Stimulated activated CD4-positive, alpha-beta T cell treated with anti-CD3 and anti-CD28 coated beads, Interleukin-12 subunit alpha, Interleukin-12 subunit beta, amount 100 ng/mL, for 4 hours (primary cell): ENCODE measurements around the gene EEF2K.
A peak's percentile ranks its signal among the peaks of the same experiment; 100 is the strongest.

Experiments
- DNase-seq: peaks from one replicate; pipeline ENCODE4 v3.0.0-alpha.2; 2020

EEF2K gene

GRCh38 chr16:22321340-22322001 lies 115.4 kb downstream of the EEF2K start:
- DNase-seq: peak; percentile 59

GRCh38 chr16:22322021-22322471 lies 116.0 kb downstream of the EEF2K start:
- no peak for DNase-seq

- DNase-seq: no peak
Observed at GRCh38 chr16:22322741-22323140, 116.7 kb downstream of the EEF2K start.

- no peak for DNase-seq
Observed at GRCh38 chr16:22323173-22323958, 117.3 kb downstream of the EEF2K start.

GRCh38 chr16:22323959-22324786 lies 118.1 kb downstream of the EEF2K start:
- DNase-seq: no peak

GRCh38 chr16:22324787-22325597 lies 118.9 kb downstream of the EEF2K start:
- no peak for DNase-seq

GRCh38 chr16:22325598-22326368 lies 119.7 kb downstream of the EEF2K start:
- DNase-seq: no peak

- no peak for DNase-seq
Observed at GRCh38 chr16:22326369-22326652, 120.2 kb downstream of the EEF2K start.

GRCh38 chr16:22326771-22327445 lies 120.8 kb downstream of the EEF2K start:
- no peak for DNase-seq

- DNase-seq: no peak
Observed at GRCh38 chr16:22327446-22327775, 121.3 kb downstream of the EEF2K start.

GRCh38 chr16:22328081-22328725 lies 122.1 kb downstream of the EEF2K start:
- DNase-seq: no peak

GRCh38 chr16:22329199-22329695 lies 123.2 kb downstream of the EEF2K start:
- DNase-seq: no peak

- DNase-seq: no peak
Observed at GRCh38 chr16:22330326-22330725, 124.2 kb downstream of the EEF2K start.

- no peak for DNase-seq
Observed at GRCh38 chr16:22333457-22333994, 127.4 kb downstream of the EEF2K start.

- DNase-seq: no peak
Observed at GRCh38 chr16:22335668-22336246, 129.7 kb downstream of the EEF2K start.

- DNase-seq: no peak
Observed at GRCh38 chr16:22336581-22336980, 130.5 kb downstream of the EEF2K start.

GRCh38 chr16:22337045-22337444 lies 131.0 kb downstream of the EEF2K start:
- no peak for DNase-seq

- DNase-seq: no peak
Observed at GRCh38 chr16:22337849-22338635, 132.0 kb downstream of the EEF2K start.
